Activated CD8-positive, alpha-beta memory T cell treated with anti-CD3 and anti-CD28 coated beads for 4 hours (primary cell): ENCODE results near the gene GALNT17.
"Not testable (repeated sequence)": the region's sequence is repeated elsewhere in the genome, so short reads cannot be mapped to it uniquely, and the experiment has no call there.

Experiments
- DNase-seq, 2 donors: peaks; one replicate each; pipeline ENCODE4 v3.0.0-alpha.2; 2020; ENCODE audit warnings: low read depth in 2 of 2

Gene GALNT17

GRCh38 chr7:71627651-71628050 is 495.7 kb downstream of the GALNT17 start:
- no peak for DNase-seq

- DNase-seq: no peak
Observed at GRCh38 chr7:71630516-71630915, 498.6 kb downstream of the GALNT17 start.

GRCh38 chr7:71633551-71634008 is 501.6 kb downstream of the GALNT17 start:
- DNase-seq: no peak

GRCh38 chr7:71635849-71636248 is 503.9 kb downstream of the GALNT17 start:
- DNase-seq: not testable (repeated sequence)

GRCh38 chr7:71636329-71636728 is 504.4 kb downstream of the GALNT17 start:
- DNase-seq: no peak

- DNase-seq: no peak
Observed at GRCh38 chr7:71637578-71637977, 505.6 kb downstream of the GALNT17 start.

- no peak for DNase-seq
Observed at GRCh38 chr7:71638108-71638507, 506.2 kb downstream of the GALNT17 start.

- DNase-seq: no peak
Observed at GRCh38 chr7:71639382-71640085, 507.6 kb downstream of the GALNT17 start.

- DNase-seq: not testable (repeated sequence)
Observed at GRCh38 chr7:71643031-71643430, 511.1 kb downstream of the GALNT17 start.

GRCh38 chr7:71645836-71646235 is 513.9 kb downstream of the GALNT17 start:
- no peak for DNase-seq

- DNase-seq: no peak
Observed at GRCh38 chr7:71649812-71650211, 517.9 kb downstream of the GALNT17 start.

GRCh38 chr7:71650653-71651337 is 518.9 kb downstream of the GALNT17 start:
- no peak for DNase-seq

- no peak for DNase-seq
Observed at GRCh38 chr7:71652510-71652909, 520.6 kb downstream of the GALNT17 start.

- DNase-seq: no peak
Observed at GRCh38 chr7:71657386-71657785, 525.4 kb downstream of the GALNT17 start.

- no peak for DNase-seq
Observed at GRCh38 chr7:71659622-71660021, 527.7 kb downstream of the GALNT17 start.

GRCh38 chr7:71661671-71662224 is 529.8 kb downstream of the GALNT17 start:
- no peak for DNase-seq

- DNase-seq: no peak
Observed at GRCh38 chr7:71665716-71666115, 533.8 kb downstream of the GALNT17 start.

- DNase-seq: no peak
Observed at GRCh38 chr7:71668572-71668971, 536.6 kb downstream of the GALNT17 start.

- DNase-seq: no peak
Observed at GRCh38 chr7:71679480-71679879, 547.5 kb downstream of the GALNT17 start.

- no peak for DNase-seq
Observed at GRCh38 chr7:71682181-71682580, 550.2 kb downstream of the GALNT17 start.

- DNase-seq: no peak
Observed at GRCh38 chr7:71682841-71683781, 551.2 kb downstream of the GALNT17 start.

GRCh38 chr7:71687286-71687685 is 555.3 kb downstream of the GALNT17 start:
- no peak for DNase-seq
